Measurements from ENCODE around the gene LCE1E. TPM values are rescaled to one million over a fixed set of nuclear protein-coding genes. Genes with fewer than 3 reads are reported as not detected.

The LCE1E gene
- total RNA-seq, 1 donor from 2014 or later, result not detected

DNA sequence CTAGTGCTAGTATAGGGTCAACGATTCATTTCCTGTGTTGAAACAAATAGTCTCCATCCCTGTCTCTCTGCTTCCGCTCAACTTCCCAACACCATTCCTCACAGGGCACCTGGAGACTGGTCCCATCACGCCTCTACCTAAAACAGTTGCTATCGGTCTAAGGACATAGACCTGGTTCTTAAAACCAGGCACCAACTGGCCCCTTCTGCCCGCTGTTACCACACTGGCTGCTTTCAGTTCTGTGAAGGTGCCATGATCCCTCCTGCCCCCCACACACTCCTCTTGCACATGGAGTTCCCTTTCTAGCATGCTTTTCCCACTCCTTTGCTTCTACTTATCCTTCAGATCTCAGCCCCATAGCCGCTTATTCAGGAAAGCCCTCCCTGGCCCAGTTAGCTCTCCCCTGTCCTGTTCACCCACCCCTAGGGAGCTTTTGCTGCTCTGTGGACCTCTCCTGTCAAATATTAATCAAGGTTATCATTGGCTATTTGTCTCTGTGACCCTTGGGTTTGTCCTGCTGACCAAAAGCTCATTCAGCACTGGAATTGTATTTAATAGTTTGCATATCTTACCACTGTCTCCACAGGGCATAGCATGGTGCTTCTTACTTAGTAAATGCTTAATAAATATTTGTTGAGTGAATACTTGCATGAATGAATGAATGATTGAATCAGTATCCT, 40.2 kb upstream of the LCE1E start:
- Mint-ChIP-seq H3K27ac (ENCODE audit: unreplicated experiment) (no peak overlapping the region), H3K4me1 (ENCODE audit: low read depth, unreplicated experiment) (peaks cover 2% of the 10 kb centered on the region), H3K36me3 (ENCODE audit: low read depth, unreplicated experiment) (no peaks in the 10 kb centered on the region), H3K4me3 (ENCODE audit: unreplicated experiment) (no peak overlapping the region), H3K27me3 (ENCODE audit: low read depth, unreplicated experiment) (peaks cover 7% of the 10 kb centered on the region), H3K9me3 (ENCODE audit: unreplicated experiment) (no peaks in the 10 kb centered on the region)
- H3K9me3 ChIP-seq (ENCODE audit: insufficient read depth, low read depth, low read length), result no peaks in the 10 kb centered on the region
- H4K20me1 ChIP-seq (ENCODE audit: insufficient read depth, low read length), result no peaks in the 10 kb centered on the region
- H3K4me1 ChIP-seq (ENCODE audit: insufficient read depth, low read length), result no peaks in the 10 kb centered on the region
- no peak for DNase-seq (ENCODE audit: low read depth)
- TF ChIP-seq CTCF (IDR thresholded peaks at IDR 0.05; ENCODE audit: insufficient read depth, low read depth, low read length) (no peak), EZH2 (IDR thresholded peaks at IDR 0.05; ENCODE audit: insufficient read depth, low read length) (no peak)
- H3K27me3 ChIP-seq (ENCODE audit: insufficient read depth, low read length), result no peaks in the 10 kb centered on the region
- no peaks in the 10 kb centered on the region for H3K36me3 ChIP-seq (ENCODE audit: insufficient read depth, low read length)
- FAIRE-seq, result no peak
- no peak overlapping the region for H3K4me2 ChIP-seq (ENCODE audit: low read length)
- no peak overlapping the region for H3K27ac ChIP-seq (ENCODE audit: low read depth, low read length)
- H3K79me2 ChIP-seq (ENCODE audit: insufficient read depth, low read length), result no peaks in the 10 kb centered on the region
- H3K9ac ChIP-seq (ENCODE audit: low read length), result no peak overlapping the region
- H3K4me3 ChIP-seq (ENCODE audit: insufficient read depth, low read depth, low read length), result no peak overlapping the region
- H2AFZ ChIP-seq (ENCODE audit: low read depth, low read length), result no peak overlapping the region

DNA sequence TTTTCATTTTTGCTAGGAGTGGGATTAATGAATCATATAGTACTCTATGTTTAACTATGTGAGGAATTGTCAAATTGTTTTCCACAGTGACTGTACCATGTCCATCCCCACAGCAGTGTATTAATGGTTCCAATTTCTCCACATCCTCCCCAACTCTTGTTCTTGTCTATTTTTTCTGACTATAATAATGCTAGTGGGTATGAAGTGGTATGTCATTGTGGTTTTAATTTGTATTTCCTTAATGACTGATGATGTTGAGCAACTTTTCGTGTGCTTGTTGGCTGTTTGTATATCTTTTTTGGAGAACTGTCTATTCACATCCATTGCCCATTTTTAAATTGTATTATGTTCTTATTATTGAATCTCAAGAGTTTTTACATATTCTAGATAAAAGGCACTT, 38.2 kb upstream of the LCE1E start:
- FAIRE-seq (no peak), DNase-seq (ENCODE audit: low read depth) (no peak)
- H3K4me1 Mint-ChIP-seq (ENCODE audit: low read depth, unreplicated experiment), result peaks cover 5% of the 10 kb centered on the region
- no peak overlapping the region for H3K4me3 Mint-ChIP-seq (ENCODE audit: unreplicated experiment)
- Histone ChIP-seq H2AFZ (ENCODE audit: low read depth, low read length) (no peak overlapping the region), H3K4me2 (ENCODE audit: low read length) (no peak overlapping the region), H3K9me3 (ENCODE audit: insufficient read depth, low read depth, low read length) (no peaks in the 10 kb centered on the region), H3K27ac (ENCODE audit: low read depth, low read length) (no peak overlapping the region), H4K20me1 (ENCODE audit: insufficient read depth, low read length) (no peaks in the 10 kb centered on the region), H3K9ac (ENCODE audit: low read length) (no peak overlapping the region), H3K27me3 (ENCODE audit: insufficient read depth, low read length) (no peaks in the 10 kb centered on the region), H3K79me2 (ENCODE audit: insufficient read depth, low read length) (no peaks in the 10 kb centered on the region), H3K4me1 (ENCODE audit: insufficient read depth, low read length) (peaks cover 3% of the 10 kb centered on the region), H3K36me3 (ENCODE audit: insufficient read depth, low read length) (no peaks in the 10 kb centered on the region), H3K4me3 (ENCODE audit: insufficient read depth, low read depth, low read length) (no peak overlapping the region)
- H3K27ac Mint-ChIP-seq (ENCODE audit: unreplicated experiment), result no peak overlapping the region
- H3K27me3 Mint-ChIP-seq (ENCODE audit: low read depth, unreplicated experiment), result peaks cover under 1% of the 10 kb centered on the region
- TF ChIP-seq EZH2 (IDR thresholded peaks at IDR 0.05; ENCODE audit: insufficient read depth, low read length) (no peak), CTCF (IDR thresholded peaks at IDR 0.05; ENCODE audit: insufficient read depth, low read depth, low read length) (no peak)
- no peaks in the 10 kb centered on the region for H3K36me3 Mint-ChIP-seq (ENCODE audit: low read depth, unreplicated experiment)
- H3K9me3 Mint-ChIP-seq (ENCODE audit: unreplicated experiment), result no peaks in the 10 kb centered on the region

DNA sequence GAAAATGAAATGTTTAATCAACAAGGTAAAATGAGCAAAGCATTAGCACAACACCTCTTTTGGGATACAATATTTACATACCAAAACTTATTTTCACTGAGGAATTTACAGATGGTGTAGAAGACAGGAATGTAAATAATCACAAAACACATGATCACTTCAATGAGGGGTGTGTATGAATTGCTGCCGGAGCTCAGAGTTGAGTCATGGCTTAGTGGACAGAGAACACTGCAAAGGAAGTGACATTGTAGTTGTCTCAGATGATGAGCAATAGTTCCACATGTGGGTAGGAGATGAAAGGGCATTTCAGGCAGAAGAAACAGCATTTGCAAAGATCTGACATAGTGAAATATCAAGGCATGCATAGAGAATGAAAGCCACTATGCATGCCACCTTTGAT, 33.8 kb upstream of the LCE1E start:
- H3K4me1 ChIP-seq (ENCODE audit: insufficient read depth, low read length), result peaks cover 3% of the 10 kb centered on the region
- Mint-ChIP-seq H3K4me3 (ENCODE audit: unreplicated experiment) (no peak overlapping the region), H3K27me3 (ENCODE audit: low read depth, unreplicated experiment) (no peaks in the 10 kb centered on the region), H3K4me1 (ENCODE audit: low read depth, unreplicated experiment) (peaks cover 4% of the 10 kb centered on the region), H3K36me3 (ENCODE audit: low read depth, unreplicated experiment) (no peaks in the 10 kb centered on the region), H3K9me3 (ENCODE audit: unreplicated experiment) (no peaks in the 10 kb centered on the region), H3K27ac (ENCODE audit: unreplicated experiment) (peak overlapping the region; percentile 17)
- H4K20me1 ChIP-seq (ENCODE audit: insufficient read depth, low read length), result no peaks in the 10 kb centered on the region
- no peaks in the 10 kb centered on the region for H3K27me3 ChIP-seq (ENCODE audit: insufficient read depth, low read length)
- no peak overlapping the region for H2AFZ ChIP-seq (ENCODE audit: low read depth, low read length)
- no peaks in the 10 kb centered on the region for H3K79me2 ChIP-seq (ENCODE audit: insufficient read depth, low read length)
- H3K4me3 ChIP-seq (ENCODE audit: insufficient read depth, low read depth, low read length), result no peak overlapping the region
- no peak overlapping the region for H3K9ac ChIP-seq (ENCODE audit: low read length)
- TF ChIP-seq EZH2 (IDR thresholded peaks at IDR 0.05; ENCODE audit: insufficient read depth, low read length), result no peak
- no peak for TF ChIP-seq CTCF (IDR thresholded peaks at IDR 0.05; ENCODE audit: insufficient read depth, low read depth, low read length)
- no peak overlapping the region for H3K27ac ChIP-seq (ENCODE audit: low read depth, low read length)
- no peaks in the 10 kb centered on the region for H3K36me3 ChIP-seq (ENCODE audit: insufficient read depth, low read length)
- DNase-seq (ENCODE audit: low read depth) (peak; percentile 39), FAIRE-seq (peak; percentile 85)
- H3K4me2 ChIP-seq (ENCODE audit: low read length), result peak overlapping the region; percentile 47
- no peaks in the 10 kb centered on the region for H3K9me3 ChIP-seq (ENCODE audit: insufficient read depth, low read depth, low read length)
